Psoas muscle (tissue), 8 donors: ENCODE results near the gene KCNT1. TPM values are rescaled to one million over a fixed set of nuclear protein-coding genes. Genes with fewer than 3 reads are reported as not detected.

Experiments
- ATAC-seq, 4 donors: fragments of 200-7000 bp; cut with Tn5 transposase; one replicate each; pipeline ENCODE4 v1.9.1; 2020; ENCODE audit warnings: moderate library complexity in 3 of 4, mild to moderate bottlenecking in 2 of 4
- DNase-seq, 2 donors: peaks; one replicate each; pipeline ENCODE4 v3.0.0-alpha.2; 2020
- H3K27ac ChIP-seq: fragments of 200-600 bp; one replicate; pipeline ENCODE4 v1.8.0; 2022
- H3K27me3 ChIP-seq, 3 donors: fragments of 200-600 bp in 1 of 3; one replicate each; pipeline versions ENCODE4 v1.6.1 to v1.8.0; 2013 to 2022; ENCODE audit warnings: low read length in 2 of 3, mild to moderate bottlenecking in 2 of 3, moderate library complexity in 1 of 3; ENCODE audit not compliant: insufficient read depth in 3 of 3
- H3K36me3 ChIP-seq, 2 donors: fragments of 200-600 bp in 1 of 2; one replicate each; pipeline versions ENCODE4 v1.6.1 to v1.8.0; 2013 to 2022; ENCODE audit warnings: low read depth in 1 of 2, mild to moderate bottlenecking in 1 of 2, moderate library complexity in 1 of 2; ENCODE audit not compliant: insufficient read depth in 1 of 2
- H3K4me1 ChIP-seq: fragments of 200-600 bp; one replicate; pipeline ENCODE4 v1.8.0; 2022
- H3K4me3 ChIP-seq: fragments of 200-600 bp; one replicate; pipeline ENCODE4 v1.8.0; 2022; ENCODE audit warnings: mild to moderate bottlenecking
- H3K9me3 ChIP-seq: fragments of 200-600 bp; one replicate; pipeline ENCODE4 v1.8.0; 2022
- WGBS, 3 donors: extraction: QIAGEN DNeasy Blood & Tissue Kit; methylation state at CpG; one replicate each; pipeline versions ENCODE4 v1.1.6 to v1.1.7; 2013; 5-methylcytosine and 5-hydroxymethylcytosine counted together
- intact Hi-C, 2 donors: fragments of 100-400 bp; cut with DNase I; formaldehyde crosslinking; loops; one replicate each; pipeline versions ENCODE4 v1.11.0 to v1.14.2; 2022
- polyA plus RNA-seq, 3 donors: library from polyadenylated mRNA; stranded (reverse); fragments of 200-250 nt; gene quantifications; one replicate each; pipeline ENCODE4 v1.2.3, GENCODE V29; 2013
- total RNA-seq, 4 donors: library from RNA; stranded (reverse); fragmentation: NEBNext Ultra II Directional in 2 of 4; extraction: Animal tissue kit (Norgen Biotek cat#: 25700) in 2 of 4; gene quantifications; one replicate each; pipeline versions ENCODE4 v1.2.1 to v1.2.4, GENCODE V29; 2021 to 2023
- TF ChIP-seq, protein P1 (sequence below): fragments of 200-600 bp; IDR thresholded peaks from one replicate; pipeline ENCODE4 v1.8.0; 2022; ENCODE audit warnings: antibody characterized with exemption
- donor health status: healthy with polysubstance abuse.
- donor health status: DM: no; HTN: no; CAD: no; lungs with moderate emphysema.
- donor health status: Bipolar disorder and iron deficiency.
- donor health status: healthy.
- donor health status: DM: yes; HTN: yes; CAD: no.
- donor health status: DM: no; HTN: no; CAD: no.
- donor health status: DM: no; HTN: no; CAD: no.
- donor health status: DM: yes; HTN: yes; CAD: no.

Gene KCNT1
- total and polyA plus RNA-seq, 7 donors = 1.1 to 15.0 (median 10.3) TPM

DNA sequence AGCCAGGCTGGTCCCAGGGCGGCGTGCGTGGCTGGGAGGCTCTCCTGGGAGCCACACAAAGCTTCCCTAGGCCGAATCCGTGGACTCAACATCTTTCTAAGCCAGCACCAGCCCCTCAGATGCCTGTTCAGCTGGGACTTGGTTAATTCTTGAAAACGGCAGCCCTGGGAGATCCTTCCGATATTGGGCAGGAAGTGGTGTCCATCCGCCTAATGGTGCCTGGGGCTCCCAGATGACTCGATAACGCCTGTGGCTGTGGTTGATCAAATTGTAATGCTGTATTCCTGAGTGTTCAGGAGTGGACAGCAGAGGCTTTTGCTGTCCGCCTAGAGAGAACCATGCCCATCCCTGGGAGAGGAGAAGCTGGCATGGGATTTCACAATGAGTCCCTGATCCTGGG, 14.1 kb downstream of the KCNT1 start:
- intact Hi-C loops = no loop called here
- DNase-seq = no peak
- no peak overlapping the region for H3K4me3 ChIP-seq
- no peaks in the 10 kb centered on the region for H3K4me1 ChIP-seq
- WGBS, 3 donors = 84 to 85% (median 85%) methylated on average over 11 of the region's 11 CpGs
- H3K27ac ChIP-seq = no peak overlapping the region
- H3K9me3 ChIP-seq = no peaks in the 10 kb centered on the region
- peaks cover 0 to 52% (median 14%) of the 10 kb centered on the region in 3 donors for H3K27me3 ChIP-seq
- H3K36me3 ChIP-seq = no peaks in the 10 kb centered on the region
- ATAC-seq = no peak
- TF ChIP-seq, protein P1, sequence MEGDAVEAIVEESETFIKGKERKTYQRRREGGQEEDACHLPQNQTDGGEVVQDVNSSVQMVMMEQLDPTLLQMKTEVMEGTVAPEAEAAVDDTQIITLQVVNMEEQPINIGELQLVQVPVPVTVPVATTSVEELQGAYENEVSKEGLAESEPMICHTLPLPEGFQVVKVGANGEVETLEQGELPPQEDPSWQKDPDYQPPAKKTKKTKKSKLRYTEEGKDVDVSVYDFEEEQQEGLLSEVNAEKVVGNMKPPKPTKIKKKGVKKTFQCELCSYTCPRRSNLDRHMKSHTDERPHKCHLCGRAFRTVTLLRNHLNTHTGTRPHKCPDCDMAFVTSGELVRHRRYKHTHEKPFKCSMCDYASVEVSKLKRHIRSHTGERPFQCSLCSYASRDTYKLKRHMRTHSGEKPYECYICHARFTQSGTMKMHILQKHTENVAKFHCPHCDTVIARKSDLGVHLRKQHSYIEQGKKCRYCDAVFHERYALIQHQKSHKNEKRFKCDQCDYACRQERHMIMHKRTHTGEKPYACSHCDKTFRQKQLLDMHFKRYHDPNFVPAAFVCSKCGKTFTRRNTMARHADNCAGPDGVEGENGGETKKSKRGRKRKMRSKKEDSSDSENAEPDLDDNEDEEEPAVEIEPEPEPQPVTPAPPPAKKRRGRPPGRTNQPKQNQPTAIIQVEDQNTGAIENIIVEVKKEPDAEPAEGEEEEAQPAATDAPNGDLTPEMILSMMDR = no peak

DNA sequence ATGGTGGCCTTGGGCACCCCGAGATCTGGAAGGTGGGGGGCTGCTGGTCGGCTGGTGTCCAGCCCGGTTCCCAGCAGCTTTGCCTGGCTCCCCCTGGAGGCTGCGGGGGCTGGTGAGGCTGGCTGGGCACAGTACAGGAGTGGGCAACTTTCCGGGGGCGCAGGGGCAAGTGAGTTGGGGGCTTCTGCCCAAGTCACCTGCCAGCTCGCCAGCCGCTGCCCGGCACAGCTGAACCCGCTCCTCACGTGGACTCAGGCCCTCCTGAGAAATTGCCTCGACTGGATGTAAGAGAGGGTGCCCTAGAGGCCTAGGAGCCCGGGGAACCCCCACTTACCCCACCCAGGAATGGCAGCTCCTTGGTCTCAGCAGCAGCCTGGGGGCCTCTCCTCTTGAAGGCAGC, 15.4 kb downstream of the KCNT1 start:
- H3K27me3 ChIP-seq = peaks cover 0 to 51% (median 14%) of the 10 kb centered on the region in 3 donors
- 89 to 93% (median 90%) methylated on average over 12 to 13 of the region's 13 CpGs for WGBS, 3 donors
- DNase-seq = no peak
- no peaks in the 10 kb centered on the region for H3K4me1 ChIP-seq
- no peaks in the 10 kb centered on the region for H3K9me3 ChIP-seq
- no peak for ATAC-seq
- H3K36me3 ChIP-seq = no peaks in the 10 kb centered on the region
- intact Hi-C loops = no loop called here
- no peak overlapping the region for H3K4me3 ChIP-seq
- TF ChIP-seq, protein P1 = no peak
- no peak overlapping the region for H3K27ac ChIP-seq

DNA sequence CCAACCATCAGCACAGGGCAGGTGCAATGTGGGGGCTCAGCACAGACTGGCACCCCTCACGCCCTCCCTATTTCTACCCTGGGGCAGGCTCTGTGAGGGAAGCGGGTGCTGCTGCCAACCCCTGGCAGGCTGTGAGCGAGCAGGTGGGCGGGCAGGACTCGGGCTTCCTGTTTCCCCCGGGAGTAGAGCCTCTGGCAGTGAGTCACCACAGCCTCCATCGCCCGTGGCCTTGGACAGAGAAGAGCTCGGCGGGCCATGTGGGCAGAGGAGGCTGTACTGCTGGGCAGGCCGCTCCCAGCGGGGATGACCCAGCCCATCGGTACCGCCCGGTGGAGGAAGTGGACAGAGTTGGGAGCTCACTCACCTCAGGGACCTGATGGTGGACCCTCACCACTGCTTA, 16.6 kb downstream of the KCNT1 start:
- H3K36me3 ChIP-seq = no peaks in the 10 kb centered on the region
- TF ChIP-seq, protein P1 = no peak
- no peaks in the 10 kb centered on the region for H3K4me1 ChIP-seq
- H3K9me3 ChIP-seq = no peaks in the 10 kb centered on the region
- intact Hi-C loops = no loop called here
- WGBS, 3 donors = 18 to 40% (median 28%) methylated on average over 15 of the region's 15 CpGs
- no peak overlapping the region for H3K4me3 ChIP-seq
- no peak overlapping the region for H3K27ac ChIP-seq
- H3K27me3 ChIP-seq = peaks cover 0 to 45% (median 16%) of the 10 kb centered on the region in 3 donors
- ATAC-seq (peak in 2 of 4 donors; percentile 43 to 46), DNase-seq (no peak)

DNA sequence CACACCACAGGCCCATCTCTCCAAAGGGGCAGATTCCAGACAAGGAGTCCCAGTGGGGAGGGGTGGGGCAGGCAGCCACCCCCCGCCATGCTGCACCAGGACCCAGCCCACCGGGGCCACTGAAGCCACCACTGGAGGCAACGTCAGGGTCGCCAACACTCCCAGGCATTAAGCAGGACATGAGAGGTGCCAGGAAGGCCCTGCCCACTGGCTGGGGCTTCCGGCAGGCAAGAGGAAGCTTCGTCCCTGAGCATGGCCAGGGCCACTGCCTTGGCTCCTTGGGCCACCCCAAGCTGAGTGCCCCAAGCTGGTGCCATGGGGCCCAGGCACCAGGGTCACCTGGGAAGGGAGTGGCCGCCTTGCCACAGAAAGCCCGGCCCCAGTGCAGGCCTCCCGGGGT, 17.5 kb downstream of the KCNT1 start:
- no peak for DNase-seq
- Histone ChIP-seq H3K36me3 (no peaks in the 10 kb centered on the region), H3K27me3 (peaks cover 0 to 42% (median 13%) of the 10 kb centered on the region in 3 donors), H3K27ac (no peak overlapping the region), H3K4me1 (no peaks in the 10 kb centered on the region), H3K9me3 (no peaks in the 10 kb centered on the region), H3K4me3 (no peak overlapping the region)
- intact Hi-C loops = no loop called here
- 69 to 82% (median 81%) methylated on average over 8 to 9 of the region's 9 CpGs for WGBS, 3 donors
- no peak for ATAC-seq
- TF ChIP-seq, protein P1 = no peak

DNA sequence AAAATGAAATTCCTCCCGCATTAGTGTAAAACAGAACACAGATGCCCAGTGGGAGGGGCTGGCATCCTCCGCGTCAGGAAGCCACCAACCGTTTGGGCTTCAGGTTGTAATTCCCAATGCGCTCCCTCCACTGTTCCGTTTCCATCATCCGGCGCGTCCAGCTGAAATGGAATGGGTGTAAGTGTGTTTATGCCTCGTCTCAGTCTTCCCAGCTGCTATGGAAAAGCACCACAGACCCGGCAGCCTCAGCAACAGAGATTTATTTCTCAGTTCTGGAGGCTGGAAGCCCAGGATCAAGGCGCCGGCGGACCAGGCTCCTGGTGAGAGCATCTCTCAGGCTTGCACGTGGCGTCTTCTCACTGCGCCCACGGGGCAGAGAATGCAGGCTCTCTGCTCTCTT, 20.4 kb downstream of the KCNT1 start:
- Histone ChIP-seq H3K27me3 (peaks cover 0 to 17% (median 2%) of the 10 kb centered on the region in 3 donors), H3K27ac (no peak overlapping the region), H3K4me3 (no peak overlapping the region), H3K4me1 (no peaks in the 10 kb centered on the region), H3K9me3 (no peaks in the 10 kb centered on the region), H3K36me3 (no peaks in the 10 kb centered on the region)
- WGBS, 3 donors = 80 to 81% (median 80%) methylated on average over 18 of the region's 18 CpGs
- ATAC-seq (no peak), DNase-seq (no peak)
- intact Hi-C loops = no loop called here
- TF ChIP-seq, protein P1 = no peak
